ENCODE data around the gene RNU4-1. TPM values are rescaled to one million over a fixed set of nuclear protein-coding genes. Genes with fewer than 3 reads are reported as not detected.
"Not testable (repeated sequence)": the region's sequence is repeated elsewhere in the genome, so short reads cannot be mapped to it uniquely, and the experiment has no call there.

Gene RNU4-1
- polyA plus RNA-seq, 3 donors from 2014 or later: not detected

GRCh38 chr12:120247183-120247582 lies 45.9 kb downstream of the RNU4-1 start:
- Mint-ChIP-seq H3K4me3 (peak overlapping the region; percentile 63 to 89 (median 78)), H3K27ac (peak overlapping the region; percentile 74 to 96 (median 92)), H3K9me3 (no peaks in the 10 kb centered on the region), H3K4me1 (peaks cover 89% of the 10 kb centered on the region in 2 donors), H3K36me3 (peaks cover 4 to 11% (median 6%) of the 10 kb centered on the region in 3 donors), H3K27me3 (ENCODE audit: low read depth in 3 of 3) (peaks cover 10 to 17% (median 16%) of the 10 kb centered on the region in 3 donors)
- no peak for DNase-seq

GRCh38 chr12:120246705-120247104 lies 46.3 kb downstream of the RNU4-1 start:
- Mint-ChIP-seq H3K4me1 (peaks cover 89% of the 10 kb centered on the region in 2 donors), H3K36me3 (peaks cover 6 to 14% (median 6%) of the 10 kb centered on the region in 3 donors), H3K4me3 (peak overlapping the region in 4 of 5 donors; percentile 63 to 89 (median 80)), H3K27me3 (ENCODE audit: low read depth in 3 of 3) (peaks cover 5 to 13% (median 11%) of the 10 kb centered on the region in 3 donors), H3K27ac (peak overlapping the region in 5 of 6 donors; percentile 74 to 96 (median 91))
- H3K9me3 Mint-ChIP-seq, DNase-seq: not testable (repeated sequence)

Other genes starting within 250 kb of the RNU4-1 start
- gene RAB35, start 176.5 kb downstream of the RNU4-1 start, polyA plus RNA-seq: 10 to 100 TPM; 16.3 to 34.9 (median 26.3) TPM
- gene GCN1, start 98.5 kb downstream of the RNU4-1 start, polyA plus RNA-seq: 10 to 100 TPM in 2 of 3 donors, 1 to 10 TPM in 1; 9.7 to 26.4 (median 11.3) TPM
- 1,000 to 10,000 TPM in 1 of 3 donors, 100 to 1,000 TPM in 2; 528 to 1,271 (median 768) TPM for gene RPLP0, start 92.1 kb downstream of the RNU4-1 start, polyA plus RNA-seq
- 100 to 1,000 TPM; 132 to 310 (median 240) TPM for gene PXN, start 27.5 kb downstream of the RNU4-1 start, polyA plus RNA-seq
- gene RNU4-2, start 1.3 kb downstream of the RNU4-1 start, polyA plus RNA-seq: 10 to 100 TPM in 1 of 3 donors, not detected in 2; 70.0 TPM
- gene SIRT4, start 9.1 kb upstream of the RNU4-1 start, polyA plus RNA-seq: 1 to 10 TPM in 2 of 3 donors, not detected in 1; 1.5 to 1.9 TPM
- gene PLA2G1B, start 34.5 kb upstream of the RNU4-1 start, polyA plus RNA-seq: under 1 TPM in 1 of 3 donors, not detected in 2; 0.76 TPM
- gene MSI1, start 75.9 kb upstream of the RNU4-1 start, polyA plus RNA-seq: not detected
- 1,000 to 10,000 TPM in 2 of 3 donors, 100 to 1,000 TPM in 1; 859 to 1,309 (median 1,192) TPM for gene COX6A1, start 144.9 kb upstream of the RNU4-1 start, polyA plus RNA-seq
- 10 to 100 TPM; 66.4 to 76.8 (median 69.2) TPM for gene TRIAP1, start 153.1 kb upstream of the RNU4-1 start, polyA plus RNA-seq
- gene GATC, start 153.2 kb upstream of the RNU4-1 start, polyA plus RNA-seq: 10 to 100 TPM in 2 of 3 donors, 1 to 10 TPM in 1; 8.3 to 26.7 (median 23.3) TPM
- gene SRSF9, start 176.5 kb upstream of the RNU4-1 start, polyA plus RNA-seq: 100 to 1,000 TPM; 221 to 292 (median 271) TPM
- 100 to 1,000 TPM; 399 to 508 (median 457) TPM for gene DYNLL1, start 202.9 kb upstream of the RNU4-1 start, polyA plus RNA-seq
- gene COQ5, start 235.9 kb upstream of the RNU4-1 start, polyA plus RNA-seq: 10 to 100 TPM; 39.7 to 51.8 (median 49.6) TPM
- 100 to 1,000 TPM in 1 of 3 donors, 10 to 100 TPM in 2; 60.3 to 154 (median 66.5) TPM for gene RNF10, start 241.1 kb upstream of the RNU4-1 start, polyA plus RNA-seq